ENCODE results near the gene MLPH.

GRCh38 chr2:237474931-237475703 lies 11.9 kb upstream of the MLPH start:
- TF ChIP-seq CTCF (IDR thresholded peaks at IDR 0.05) (peak; percentile 89), EZH2 (IDR thresholded peaks at IDR 0.05) (peak; percentile 36), EZH2phosphoT487 (IDR thresholded peaks at IDR 0.05) (no peak)

All from neural progenitor cell (in vitro differentiated cells).